ENCODE results near the gene GNLY. TPM values are rescaled to one million over a fixed set of nuclear protein-coding genes. Genes with fewer than 3 reads are reported as not detected.
"Not testable (repeated sequence)": the region's sequence is repeated elsewhere in the genome, so short reads cannot be mapped to it uniquely, and the experiment has no call there.

GNLY gene
- total RNA-seq, 1 experiment from 2014 or later, result not detected

GRCh38 chr2:85653996-85654395, 40.2 kb upstream of the GNLY start:
- no peaks in the 10 kb centered on the region for H3K27me3 Mint-ChIP-seq (ENCODE audit: insufficient read depth, unreplicated experiment)
- no peak for TF ChIP-seq CTCF (IDR thresholded peaks at IDR 0.05; ENCODE audit: insufficient read depth in 1 of 2, low read depth in 1 of 2, low read length in 1 of 2, severe bottlenecking in 1 of 2, unreplicated experiment in 1 of 2)
- H3K27me3 ChIP-seq (replicated peaks; ENCODE audit: control insufficient read depth, insufficient read depth, low read length), result no peaks in the 10 kb centered on the region
- H3K4me1 Mint-ChIP-seq (ENCODE audit: low read depth, unreplicated experiment), result peaks cover 11% of the 10 kb centered on the region
- H3K27ac Mint-ChIP-seq (ENCODE audit: unreplicated experiment), result no peak overlapping the region
- no peak for DNase-seq
- CTCF ChIA-PET, result interaction anchor here (3.6 kb wide), 1 partner anchor 17 kb away, joined by 12 read pairs; no protein-coding TSS in a partner anchor
- peaks cover 53% of the 10 kb centered on the region for H3K36me3 Mint-ChIP-seq (ENCODE audit: insufficient read depth, unreplicated experiment)
- H3K4me3 ChIP-seq (ENCODE audit: low read depth, low read length), result no peak overlapping the region
- POLR2A ChIA-PET, result no interaction called here
- H3K4me1 ChIP-seq, result 0 out of 2 replicates have a peak, but pooled peaks cover 5% of the 10 kb centered on the region
- no peaks in the 10 kb centered on the region for H3K9me3 Mint-ChIP-seq (ENCODE audit: unreplicated experiment)
- H3K36me3 ChIP-seq (ENCODE audit: control insufficient read depth, insufficient read depth, low read length), result 0 out of 2 replicates have a peak, but pooled peaks cover 4% of the 10 kb centered on the region
- intact Hi-C loops (cut with micrococcal nuclease; ENCODE audit: unreplicated experiment), result no loop called here
- no peaks in the 10 kb centered on the region for H3K9me3 ChIP-seq
- BruUV-seq (replicated peaks), result no TSS peak
- H3K4me3 Mint-ChIP-seq (ENCODE audit: unreplicated experiment), result no peak overlapping the region

- Histone ChIP-seq H3K36me3 (ENCODE audit: control insufficient read depth, insufficient read depth, low read length) (no peaks in the 10 kb centered on the region), H3K4me1 (no peaks in the 10 kb centered on the region), H3K9me3 (no peaks in the 10 kb centered on the region), H3K4me3 (ENCODE audit: low read depth, low read length) (no peak overlapping the region), H3K27me3 (replicated peaks; ENCODE audit: control insufficient read depth, insufficient read depth, low read length) (no peaks in the 10 kb centered on the region)
- Mint-ChIP-seq H3K36me3 (ENCODE audit: insufficient read depth, unreplicated experiment) (peaks cover 34% of the 10 kb centered on the region), H3K27ac (ENCODE audit: unreplicated experiment) (no peak overlapping the region), H3K4me1 (ENCODE audit: low read depth, unreplicated experiment) (no peaks in the 10 kb centered on the region), H3K4me3 (ENCODE audit: unreplicated experiment) (no peak overlapping the region), H3K27me3 (ENCODE audit: insufficient read depth, unreplicated experiment) (no peaks in the 10 kb centered on the region), H3K9me3 (ENCODE audit: unreplicated experiment) (no peaks in the 10 kb centered on the region)
- ChIA-PET POLR2A (interaction anchor here (0.6 kb wide), 1 partner anchor 18 kb away, joined by 3 read pairs; no protein-coding TSS in a partner anchor), CTCF (interaction anchor here (1.5 kb wide), 1 partner anchor 18 kb away, joined by 4 read pairs; no protein-coding TSS in a partner anchor)
- BruUV-seq (replicated peaks), result no TSS peak
- no peak for DNase-seq
- no peak for TF ChIP-seq CTCF (IDR thresholded peaks at IDR 0.05; ENCODE audit: insufficient read depth in 1 of 2, low read depth in 1 of 2, low read length in 1 of 2, severe bottlenecking in 1 of 2, unreplicated experiment in 1 of 2)
- intact Hi-C loops (cut with micrococcal nuclease; ENCODE audit: unreplicated experiment), result no loop called here
These were observed 38.2 kb upstream of the GNLY start for GRCh38 chr2:85655961-85656417.

- Mint-ChIP-seq H3K4me3 (ENCODE audit: unreplicated experiment) (no peak overlapping the region), H3K9me3 (ENCODE audit: unreplicated experiment) (no peaks in the 10 kb centered on the region), H3K27me3 (ENCODE audit: insufficient read depth, unreplicated experiment) (no peaks in the 10 kb centered on the region), H3K27ac (ENCODE audit: unreplicated experiment) (no peak overlapping the region), H3K4me1 (ENCODE audit: low read depth, unreplicated experiment) (no peaks in the 10 kb centered on the region), H3K36me3 (ENCODE audit: insufficient read depth, unreplicated experiment) (peaks cover 29% of the 10 kb centered on the region)
- Histone ChIP-seq H3K9me3 (no peaks in the 10 kb centered on the region), H3K4me3 (ENCODE audit: low read depth, low read length) (no peak overlapping the region), H3K27me3 (replicated peaks; ENCODE audit: control insufficient read depth, insufficient read depth, low read length) (no peaks in the 10 kb centered on the region), H3K36me3 (ENCODE audit: control insufficient read depth, insufficient read depth, low read length) (no peaks in the 10 kb centered on the region), H3K4me1 (no peaks in the 10 kb centered on the region)
- no TSS peak for BruUV-seq (replicated peaks)
- no peak for TF ChIP-seq CTCF (IDR thresholded peaks at IDR 0.05; ENCODE audit: insufficient read depth in 1 of 2, low read depth in 1 of 2, low read length in 1 of 2, severe bottlenecking in 1 of 2, unreplicated experiment in 1 of 2)
- intact Hi-C loops (cut with micrococcal nuclease; ENCODE audit: unreplicated experiment), result no loop called here
- ChIA-PET POLR2A (no interaction called here), CTCF (interaction anchor here (1.5 kb wide), 1 partner anchor 19 kb away, joined by 4 read pairs; no protein-coding TSS in a partner anchor)
- no peak for DNase-seq
These were observed 37.7 kb upstream of the GNLY start for GRCh38 chr2:85656468-85656867.

- H3K27me3 ChIP-seq (replicated peaks; ENCODE audit: control insufficient read depth, insufficient read depth, low read length); BruUV-seq (replicated peaks); H3K36me3 ChIP-seq (ENCODE audit: control insufficient read depth, insufficient read depth, low read length); DNase-seq; H3K9me3 ChIP-seq; CTCF ChIA-PET; H3K4me3 ChIP-seq (ENCODE audit: low read depth, low read length); H3K9me3 Mint-ChIP-seq (ENCODE audit: unreplicated experiment); H3K27me3 Mint-ChIP-seq (ENCODE audit: insufficient read depth, unreplicated experiment); H3K4me1 ChIP-seq; H3K4me1 Mint-ChIP-seq (ENCODE audit: low read depth, unreplicated experiment); POLR2A ChIA-PET; H3K4me3 Mint-ChIP-seq (ENCODE audit: unreplicated experiment); intact Hi-C loops (cut with micrococcal nuclease; ENCODE audit: unreplicated experiment); H3K27ac Mint-ChIP-seq (ENCODE audit: unreplicated experiment): not testable (repeated sequence)
- peaks cover 20% of the 10 kb centered on the region for H3K36me3 Mint-ChIP-seq (ENCODE audit: insufficient read depth, unreplicated experiment)
These were observed 36.8 kb upstream of the GNLY start for GRCh38 chr2:85657399-85657798.
